Fibroblast of upper back skin (primary cell): ENCODE results near the gene CEP19.
"Not testable (repeated sequence)": the region's sequence is repeated elsewhere in the genome, so short reads cannot be mapped to it uniquely, and the experiment has no call there.

Experiments
- DNase-seq: peaks from one replicate; pipeline ENCODE4 v3.0.0-alpha.2; 2013

CEP19 gene

DNA sequence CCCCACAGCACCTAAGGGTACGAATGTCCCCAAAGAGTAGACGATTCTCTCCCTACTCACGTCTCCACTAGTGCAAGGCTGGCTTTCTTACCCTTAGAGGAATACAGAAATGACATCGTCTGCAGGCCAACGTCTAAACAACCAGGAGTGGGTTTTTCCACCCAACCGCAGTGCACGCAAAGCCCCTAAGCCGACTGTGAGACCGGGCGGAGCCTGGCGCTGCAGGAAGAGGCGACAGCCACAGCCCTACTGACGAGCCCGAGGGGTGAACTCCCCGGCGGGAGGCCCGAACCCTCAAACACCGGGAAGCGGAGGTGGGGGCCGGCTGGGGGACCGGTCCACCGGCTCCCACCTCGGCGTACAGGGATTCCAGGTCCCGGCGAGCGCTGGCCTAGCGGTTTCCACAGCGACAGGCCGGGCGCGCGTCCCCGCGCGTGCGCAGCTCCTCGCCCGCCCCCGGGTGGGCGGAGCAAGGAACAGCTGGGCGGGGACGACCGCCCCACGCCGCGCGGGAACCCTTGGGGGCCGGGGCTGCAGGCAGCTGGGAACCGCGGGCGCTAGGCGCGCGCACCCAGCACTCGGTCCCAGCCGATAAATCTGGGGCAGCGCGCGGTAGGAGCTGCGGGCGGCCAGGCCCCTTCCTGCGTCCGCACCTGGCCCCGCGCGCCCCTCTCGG lies at the start of gene CEP19, which contains the start of gene PIGX:
CEP19 (minus strand) TSS at position 413 of the 676 bp plus-strand sequence. CDS start 3,593 bp downstream, outside the sequence.
PIGX (plus strand) TSS at position 540 of the 676 bp plus-strand sequence.
- peak; percentile 81 for DNase-seq

- DNase-seq: peak; percentile 54
These were observed 46.1 kb upstream of the CEP19 start for GRCh38 chr3:196757876-196758739.

GRCh38 chr3:196756732-196757131 lies 44.7 kb upstream of the CEP19 start:
- no peak for DNase-seq

- peak; percentile 11 for DNase-seq
These were observed 42.3 kb upstream of the CEP19 start for GRCh38 chr3:196754091-196754981.

DNA sequence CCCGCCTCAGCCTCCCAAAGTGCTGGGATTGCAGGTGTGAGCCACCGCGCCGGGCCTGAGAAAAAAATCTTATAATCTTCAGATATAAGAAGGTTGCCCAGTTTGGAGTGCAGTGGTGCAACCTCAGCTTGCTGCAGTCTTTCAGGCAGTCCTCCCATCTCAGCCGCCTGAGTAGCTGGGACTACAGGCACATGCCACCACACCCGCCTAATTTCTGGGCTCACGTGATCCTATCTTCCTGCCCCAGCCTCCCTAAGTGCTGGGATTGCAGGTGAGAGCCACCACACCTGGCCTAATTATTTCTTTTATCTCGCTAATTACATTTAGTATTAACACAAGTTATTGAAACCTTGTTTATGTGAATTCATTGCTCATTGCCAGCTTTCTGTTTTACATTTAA lies 41.2 kb upstream of the CEP19 start:
- no peak for DNase-seq

DNA sequence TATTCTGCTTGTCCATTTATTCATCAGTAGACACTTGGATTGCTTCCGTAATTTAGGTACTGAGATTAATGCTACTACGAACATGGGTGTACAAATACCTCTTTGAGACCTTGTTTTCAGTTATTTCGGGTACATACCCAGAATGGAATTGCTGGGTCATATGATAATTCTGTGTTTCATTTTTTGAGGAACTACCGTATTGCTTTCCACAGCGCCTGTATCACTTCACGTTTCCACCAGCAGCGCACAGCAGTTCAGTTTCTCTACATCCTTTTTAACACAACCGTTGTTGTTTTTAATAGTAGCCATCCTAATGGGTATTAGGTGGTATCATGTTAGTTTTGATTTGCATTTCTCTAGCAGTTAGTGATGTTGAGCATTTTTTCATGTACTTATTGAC lies 37.1 kb upstream of the CEP19 start:
- no peak for DNase-seq

DNA sequence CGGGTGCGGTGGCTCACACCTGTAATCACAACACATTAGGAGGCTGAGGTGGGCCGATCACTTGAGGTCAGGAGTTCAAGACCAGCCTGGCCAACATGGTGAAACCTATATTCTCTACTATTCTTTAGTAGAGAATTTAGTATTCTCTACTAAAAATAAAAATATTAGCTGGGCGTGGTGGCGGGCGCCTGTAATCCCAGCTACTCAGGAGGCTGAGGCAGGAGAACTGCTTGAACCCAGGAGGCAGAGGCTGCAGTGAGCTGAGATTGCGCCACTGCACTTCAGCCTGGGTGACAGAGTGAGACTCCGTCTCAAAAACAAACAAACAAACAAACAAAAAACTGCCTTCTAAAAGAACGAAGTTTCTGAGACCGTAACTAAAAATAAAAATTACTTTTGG lies 31.5 kb upstream of the CEP19 start:
- DNase-seq: not testable (repeated sequence)

- DNase-seq: no peak
These were observed 29.3 kb upstream of the CEP19 start for GRCh38 chr3:196741249-196741889.

GRCh38 chr3:196740481-196741248 lies 28.6 kb upstream of the CEP19 start:
- peak; percentile 42 for DNase-seq

GRCh38 chr3:196739671-196740480 lies 27.8 kb upstream of the CEP19 start, which contains the start of gene PAK2:
Gene PAK2, plus strand, starts transcription at chr3:196739857. Its CDS starts 42,790 bp downstream, at chr3:196782647.
- DNase-seq: peak; percentile 85

GRCh38 chr3:196737655-196738054 lies 25.6 kb upstream of the CEP19 start:
- no peak for DNase-seq

DNA sequence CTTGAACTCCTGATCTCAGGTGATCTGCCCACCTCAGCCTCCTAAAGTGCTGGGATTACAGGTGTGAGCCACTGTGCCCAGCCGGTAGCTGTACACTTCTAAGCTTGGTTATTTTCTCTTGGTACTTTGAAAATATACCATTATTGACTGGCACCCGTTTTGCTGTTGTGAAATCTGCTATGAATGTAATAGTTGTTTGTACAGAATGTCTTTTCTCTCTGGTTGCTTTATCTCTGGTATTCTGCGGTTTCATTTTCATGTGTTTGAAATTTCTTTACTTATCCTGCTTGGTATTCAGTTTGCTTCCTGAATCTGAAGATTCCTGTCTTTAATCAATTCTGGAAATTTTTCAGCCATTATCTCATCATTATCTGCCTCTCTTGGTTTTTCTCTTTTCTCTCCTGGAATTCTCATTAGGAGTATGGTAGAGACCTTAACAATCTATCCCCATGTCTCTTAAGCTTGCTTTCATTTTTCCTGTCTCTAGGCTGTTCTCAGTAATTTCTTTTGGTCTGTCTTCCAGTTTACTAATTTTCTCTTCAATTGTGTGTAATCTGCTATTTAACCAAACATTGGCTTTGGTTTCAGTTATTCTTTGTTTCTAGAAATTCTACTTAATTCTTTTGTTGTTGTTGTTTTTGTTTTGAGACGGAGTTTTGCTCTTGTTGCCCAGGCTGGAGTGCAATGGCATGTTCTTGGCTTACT lies 24.8 kb upstream of the CEP19 start:
- DNase-seq: no peak

- peak; percentile 32 for DNase-seq
These were observed 23.7 kb upstream of the CEP19 start for GRCh38 chr3:196735751-196736150.

DNA sequence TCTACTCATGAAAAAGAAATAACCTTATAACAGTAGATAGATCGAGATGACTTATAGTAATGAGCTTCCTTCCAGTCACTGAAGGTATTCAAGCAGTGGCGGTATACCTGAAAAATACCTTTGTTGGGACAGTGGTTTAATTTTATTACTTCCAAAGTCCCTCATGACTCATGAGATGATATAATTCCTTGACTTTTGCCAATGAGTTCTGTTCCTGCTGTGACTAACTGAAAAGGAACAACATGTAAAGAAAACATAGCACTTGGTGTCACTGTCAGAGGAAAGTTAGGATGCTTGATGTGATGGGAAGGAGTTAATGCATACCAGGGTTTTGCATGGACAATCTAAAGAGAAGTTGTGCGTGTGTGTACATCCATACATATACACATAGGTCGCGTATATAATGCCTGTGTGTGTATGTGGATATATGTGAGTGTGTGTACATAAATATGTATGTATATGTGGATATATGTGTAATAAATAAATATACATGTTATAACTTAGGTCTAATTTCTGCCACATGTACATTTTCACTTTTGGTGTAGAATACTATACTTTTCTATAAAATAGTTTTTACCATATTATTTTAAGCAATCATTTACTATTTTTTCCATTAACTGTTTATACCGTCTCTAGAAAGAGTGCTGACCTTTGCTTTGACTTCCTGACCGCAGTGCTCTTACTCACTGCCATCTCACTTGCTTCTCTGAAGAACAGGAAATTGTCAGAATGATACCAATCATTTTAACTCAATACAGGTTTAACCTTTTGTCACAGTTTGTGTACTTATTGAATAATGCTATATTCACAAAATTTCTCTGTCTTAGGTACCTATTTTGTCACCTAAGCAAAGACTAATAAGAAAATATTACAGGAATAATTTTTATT lies 15.0 kb upstream of the CEP19 start:
- DNase-seq: no peak

DNA sequence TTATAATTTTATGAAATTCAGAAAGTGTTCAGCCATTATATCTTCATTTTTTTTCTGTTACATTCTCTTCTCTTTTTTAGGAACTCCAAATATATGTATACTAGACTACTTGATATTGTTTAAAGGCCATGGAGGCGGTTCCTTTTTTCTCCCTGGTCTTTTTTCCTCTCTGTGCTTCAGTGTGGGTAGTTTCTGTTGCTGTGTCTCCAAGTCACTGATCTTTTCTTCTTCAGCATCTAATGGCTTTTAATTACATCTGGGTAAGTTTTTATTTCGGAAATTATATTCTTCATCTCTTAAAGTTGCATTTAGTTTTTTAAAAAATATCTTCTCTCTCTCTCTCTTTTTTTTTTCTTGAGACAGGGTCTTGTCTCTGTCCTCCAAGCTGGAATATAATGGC lies 9.0 kb upstream of the CEP19 start:
- DNase-seq: no peak

DNA sequence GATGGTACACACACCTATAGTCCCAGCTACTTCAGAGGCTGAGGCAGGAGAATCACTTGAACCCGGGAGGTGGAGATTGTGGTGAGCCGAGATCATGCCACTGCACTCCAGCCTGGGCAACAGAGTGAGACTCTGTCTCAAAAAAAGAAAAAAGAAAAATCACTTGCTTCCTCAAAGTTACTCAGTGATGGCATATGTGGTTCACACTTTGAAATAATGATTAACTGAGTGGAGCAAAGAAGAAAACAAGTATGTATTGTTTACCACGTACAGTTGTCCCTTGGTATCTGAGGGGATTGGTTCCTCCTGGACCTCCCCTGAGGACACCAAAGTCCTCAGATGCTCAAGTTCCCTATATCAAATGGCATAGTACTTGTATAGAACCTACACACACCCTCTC lies 5.1 kb upstream of the CEP19 start:
- DNase-seq: not testable (repeated sequence)

DNA sequence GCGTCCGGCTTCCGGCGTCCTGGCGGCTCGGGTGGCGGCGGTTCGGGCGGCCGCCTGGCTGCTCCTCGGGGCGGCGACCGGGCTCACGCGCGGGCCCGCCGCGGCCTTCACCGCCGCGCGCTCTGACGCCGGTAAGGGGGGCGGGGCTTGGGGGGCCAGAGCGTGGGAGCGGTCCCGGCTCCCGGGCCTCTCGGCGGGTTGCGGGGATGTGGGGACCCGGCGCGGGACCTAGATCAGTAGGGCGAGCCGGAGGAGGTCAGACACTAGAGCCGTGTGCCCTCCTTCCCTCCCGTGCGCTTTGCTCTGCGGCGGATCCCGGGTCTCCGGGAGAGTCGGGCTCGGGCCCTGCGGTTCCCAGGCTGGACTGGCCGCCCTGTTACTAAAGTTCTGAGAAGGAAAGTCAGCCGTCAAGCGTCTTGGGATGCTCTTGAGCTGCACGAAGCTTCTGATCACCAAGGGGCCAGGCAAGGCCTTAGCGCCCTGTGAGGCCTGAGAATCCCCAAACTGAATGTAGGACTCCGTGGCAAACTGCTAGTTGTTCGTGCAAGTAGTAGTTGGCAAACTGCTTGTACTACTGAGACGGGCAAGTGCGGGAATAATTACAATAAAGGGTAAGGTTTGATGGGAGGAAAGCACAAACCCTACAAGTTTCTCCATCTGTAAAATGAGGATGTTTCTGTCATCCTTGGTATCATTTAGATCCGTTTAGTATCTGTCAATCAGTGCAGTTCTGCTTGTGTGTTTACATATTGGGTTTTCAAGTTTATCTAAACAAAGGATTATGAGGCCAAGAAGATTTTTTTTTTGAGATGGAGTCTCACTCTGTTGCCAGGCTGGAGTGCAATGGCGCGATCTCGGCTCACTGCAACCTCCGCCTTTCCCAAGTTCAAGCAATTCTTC lies 714 bp upstream of the CEP19 start:
- DNase-seq: peak; percentile 28

GRCh38 chr3:196708467-196708866 lies 3.6 kb downstream of the CEP19 start:
- no peak for DNase-seq
